ENCODE measurements around the gene PAX1.

PAX1 gene

DNA sequence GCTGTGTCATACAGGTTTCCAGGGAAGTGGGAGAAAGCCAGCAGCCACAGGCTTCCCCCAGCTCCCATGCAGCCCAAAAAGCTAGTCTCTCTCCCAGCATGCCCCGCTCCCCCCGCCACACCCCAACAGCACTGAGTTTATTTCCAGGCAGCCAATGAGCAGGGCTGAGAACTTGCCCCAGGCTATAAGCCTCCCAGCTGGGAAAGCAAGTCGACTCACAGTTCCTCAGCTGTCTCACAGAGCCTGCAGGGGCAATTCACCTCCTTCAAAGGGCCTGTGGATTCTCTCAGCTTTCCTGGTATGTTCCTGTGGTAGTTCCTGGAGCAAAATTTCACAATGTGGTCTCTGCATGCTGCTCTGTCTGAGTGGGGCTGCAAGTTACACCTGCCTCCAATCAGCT is 34.2 kb downstream of the PAX1 start:
- DNase-seq (ENCODE audit: low spot score), result no peak

DNA sequence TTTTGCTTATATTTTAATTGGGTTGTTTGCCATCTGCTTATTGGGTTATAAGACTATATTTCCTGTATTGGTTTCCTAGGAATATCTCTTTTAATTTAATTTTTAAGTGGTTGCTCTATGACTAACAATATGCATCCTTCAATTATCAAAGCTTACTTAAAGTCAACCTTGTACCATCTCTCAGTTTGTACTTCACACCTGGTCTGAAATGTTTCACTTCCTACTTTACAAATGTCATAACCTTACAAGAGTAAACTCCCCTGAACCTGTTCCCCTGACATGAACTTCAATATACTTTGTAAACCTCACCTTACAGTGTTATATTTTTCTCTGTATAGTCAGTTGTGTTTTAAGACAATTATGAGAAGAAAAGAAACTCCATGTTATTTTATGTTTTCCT is 35.8 kb downstream of the PAX1 start:
- DNase-seq (ENCODE audit: low spot score), result no peak

DNA sequence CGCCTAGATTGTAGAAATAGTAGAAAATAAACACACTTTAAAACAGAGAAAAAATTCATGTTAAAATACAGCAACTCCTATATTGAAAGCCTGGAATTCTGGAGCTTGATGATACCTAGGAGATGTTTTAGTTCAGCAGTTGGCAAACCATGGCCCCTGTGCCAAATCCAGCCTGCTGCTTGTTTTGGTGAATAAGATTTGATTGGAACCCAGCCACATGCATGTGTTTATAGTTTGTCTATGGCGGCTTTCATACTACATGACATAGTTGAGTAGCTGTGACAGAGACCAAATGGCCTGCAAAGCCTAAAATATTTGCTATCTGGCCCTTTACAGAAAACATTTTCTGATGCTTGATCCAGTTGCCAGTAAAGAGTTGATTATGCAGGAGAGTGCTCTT is 57.2 kb downstream of the PAX1 start:
- no peak for DNase-seq (ENCODE audit: low spot score)

DNA sequence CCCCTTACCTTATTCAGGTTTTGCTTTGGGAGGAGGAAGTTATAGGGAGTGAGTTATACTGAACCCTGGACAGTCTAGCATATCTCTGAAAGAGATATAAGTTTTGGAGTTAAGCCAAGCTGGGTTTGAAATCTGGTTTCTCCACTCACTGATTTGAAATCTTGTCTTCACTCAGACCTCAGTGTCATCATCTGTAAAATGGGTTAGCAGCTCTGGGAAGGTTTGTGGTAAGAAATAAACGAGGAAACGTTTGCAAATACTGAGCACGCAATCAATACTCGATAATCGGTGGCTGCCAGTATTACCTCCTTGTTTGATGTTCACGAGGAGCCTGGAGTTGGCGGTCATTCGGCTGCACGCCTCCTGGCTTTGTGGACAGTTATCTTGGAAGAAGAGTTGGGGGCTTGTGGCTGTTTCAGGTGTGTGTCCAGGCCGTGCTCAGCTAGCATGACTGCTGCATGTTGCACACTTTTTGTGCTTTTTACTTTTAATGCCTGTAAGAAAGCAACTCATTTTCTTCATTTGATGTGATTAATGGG is 61.8 kb downstream of the PAX1 start:
- DNase-seq (ENCODE audit: low spot score), result no peak

DNA sequence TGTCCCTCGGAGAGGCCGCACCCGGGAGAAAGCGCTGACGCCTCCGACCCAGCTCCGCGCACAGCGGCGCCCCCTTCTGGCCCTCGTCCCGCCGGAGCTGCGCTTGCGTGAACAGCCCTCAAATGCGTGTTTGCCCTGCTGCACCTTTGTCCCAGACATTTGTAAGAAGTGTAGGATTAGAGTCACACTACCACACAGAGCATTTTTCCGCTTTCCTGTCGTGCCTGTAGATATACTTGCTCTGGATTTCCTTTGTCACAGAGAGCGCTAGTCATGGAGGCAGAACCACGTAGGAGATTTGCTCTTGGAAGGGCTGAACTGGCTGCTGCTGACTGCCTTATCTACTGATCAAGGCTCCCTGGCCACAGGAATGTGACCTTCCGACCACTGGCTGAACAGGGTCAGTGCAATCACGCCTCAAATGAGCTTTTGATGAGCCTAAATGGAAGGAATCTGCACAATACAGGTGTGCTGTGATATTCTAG is 62.3 kb downstream of the PAX1 start:
- no peak for DNase-seq (ENCODE audit: low spot score)
